GM12878 (cell line): ENCODE results near the gene ADD1. TPM values are rescaled to one million over a fixed set of nuclear protein-coding genes. Genes with fewer than 3 reads are reported as not detected.

Source experiments
- ATAC-seq: fragments of 200-7000 bp; cut with Tn5 transposase; 3 replicates; pipeline ENCODE4 v1.9.1; 2020; ENCODE audit warnings: mild to moderate bottlenecking, moderate library complexity
- BruUV-seq: library from RNA; stranded (reverse); fragments of 400-500 nt; replicated peaks from 2 replicates; lab custom pipeline; 2021; lab: Mats Ljungman, UMichigan
- CTCF ChIA-PET: fragments of 300-600 bp; sonication (Branson Sonifier 250); formaldehyde crosslinking; extraction: SDS; loops from one replicate; lab custom pipeline; 2021; ENCODE audit warnings: inconsistent platforms; lab: Yijun Ruan, JAX
- POLR2A ChIA-PET: fragments of 350-600 bp; formaldehyde crosslinking; extraction: SDS; loops from one replicate; lab custom pipeline; 2021; ENCODE audit warnings: inconsistent platforms; lab: Charles Lee
- RAD21 ChIA-PET: fragments of 300-600 bp; sonication (Branson Sonifier 250); formaldehyde crosslinking; loops from one replicate; lab custom pipeline; 2023; ENCODE audit warnings: antibody characterized with exemption; ENCODE audit not compliant: unreplicated experiment; lab: Charles Lee
- SMC1A ChIA-PET: fragments of 300-600 bp; sonication (Branson Sonifier 250); formaldehyde crosslinking; loops from one replicate; lab custom pipeline; 2023; ENCODE audit not compliant: unreplicated experiment, uncharacterized antibody; lab: Charles Lee
- DNase-seq: peaks from one replicate; pipeline ENCODE4 v3.0.0-alpha.2; 2011; ENCODE audit warnings: low read depth, low spot score
- FAIRE-seq: peaks from 3 replicates; lab custom pipeline; 2011; peaks lifted over from hg19 to GRCh38; lab: Jason Lieb, UNC
- H2AFZ ChIP-seq: 2 replicates; pipeline ENCODE4 v1.6.0; 2011; ENCODE audit warnings: low read depth, low read length, control low read depth; ENCODE audit not compliant: control insufficient read depth
- H3K27ac ChIP-seq: 2 replicates; pipeline ENCODE4 v1.5.1; 2011; ENCODE audit warnings: control low read depth; ENCODE audit not compliant: control insufficient read depth, insufficient read depth
- H3K27me3 ChIP-seq, 2 experiments: replicated peaks in 1 of 2; 2 replicates each; pipeline versions ENCODE4 v1.6.0 to v1.6.1; 2011; ENCODE audit warnings: low read length in 1 of 2; ENCODE audit not compliant: control insufficient read depth in 2 of 2, insufficient read depth in 2 of 2
- H3K36me3 ChIP-seq, 2 experiments: 2 replicates each; pipeline ENCODE4 v1.5.1; 2011; ENCODE audit warnings: low read length in 1 of 2; ENCODE audit not compliant: control insufficient read depth in 2 of 2, insufficient read depth in 2 of 2
- H3K4me1 ChIP-seq: 2 replicates; pipeline ENCODE4 v1.6.1; 2011; ENCODE audit warnings: mild to moderate bottlenecking, low read length, moderate library complexity, mixed read lengths; ENCODE audit not compliant: control insufficient read depth, insufficient read depth
- H3K4me2 ChIP-seq: 2 replicates; pipeline ENCODE4 v1.6.0; 2011; ENCODE audit warnings: control low read depth; ENCODE audit not compliant: control insufficient read depth, insufficient read depth
- H3K4me3 ChIP-seq: fragments of 200-600 bp; sonication (generic); 2 replicates; pipeline ENCODE4 v1.5.1; 2016
- H3K79me2 ChIP-seq: 2 replicates; pipeline ENCODE4 v1.6.0; 2011; ENCODE audit warnings: low read length; ENCODE audit not compliant: control insufficient read depth, insufficient read depth
- H3K9ac ChIP-seq: 2 replicates; pipeline ENCODE4 v1.8.0; 2011; ENCODE audit warnings: low read length, control low read depth, mixed read lengths; ENCODE audit not compliant: control insufficient read depth, insufficient read depth
- H3K9me3 ChIP-seq: replicated peaks from 3 replicates; pipeline ENCODE4 v1.5.1; 2011; ENCODE audit warnings: mild to moderate bottlenecking, low read length; ENCODE audit not compliant: control insufficient read depth, insufficient read depth
- H4K20me1 ChIP-seq: 2 replicates; pipeline ENCODE4 v1.6.0; 2011; ENCODE audit not compliant: control insufficient read depth, insufficient read depth
- IRF4 ChIP-seq: IDR thresholded peaks from 2 replicates; pipeline ENCODE4 v1.6.1; 2011; ENCODE audit warnings: low read depth, low read length
- KAT2A ChIP-seq: conservative IDR thresholded peaks from 2 replicates; pipeline ENCODE4 v1.6.1; 2011; ENCODE audit warnings: low read depth, low read length; ENCODE audit not compliant: control insufficient read depth
- MXI1 ChIP-seq: fragments of 150-350 bp; IDR thresholded peaks from 2 replicates; pipeline ENCODE4 v1.6.1; 2011; ENCODE audit warnings: low read depth, mild to moderate bottlenecking, inconsistent platforms, low read length, improper control_type of control experiment
- SUZ12 ChIP-seq: fragments of 200-600 bp; sonication (generic); IDR thresholded peaks from one replicate; pipeline ENCODE4 v1.6.1; 2018; ENCODE audit warnings: antibody characterized with exemption, mild to moderate bottlenecking; ENCODE audit not compliant: unreplicated experiment
- YBX1 ChIP-seq: fragments of 450-650 bp; IDR thresholded peaks from 2 replicates; pipeline ENCODE4 v1.6.1; 2016; ENCODE audit warnings: antibody characterized with exemption
- WGBS: methylation state at CpG from one replicate; pipeline ENCODE4 v1.1.6; 2016; ENCODE audit warnings: low lambda C conversion rate; ENCODE audit not compliant: insufficient replicate concordance, insufficient coverage; ENCODE audit errors: missing lambda C conversion rate; 5-methylcytosine and 5-hydroxymethylcytosine counted together
- in situ Hi-C: fragments of 300-500 bp; cut with MboI; formaldehyde crosslinking; loops from 9 replicates; pipeline ENCODE4 v1.14.3; 2018; ENCODE audit warnings: mixed read lengths
- intact Hi-C: fragments of 100-400 bp; cut with micrococcal nuclease; formaldehyde crosslinking; loops from one replicate; pipeline ENCODE4 v1.14.2; 2022; ENCODE audit not compliant: unreplicated experiment
- polyA plus RNA-seq, 11 experiments: library from polyadenylated mRNA; depleted of rRNA in 4 of 11; unstranded in 6 of 11; stranded (reverse) in 5 of 11; fragments of >200 nt; fragmentation: Nextera tagmentation in 4 of 11; fragmentation: Illumina TruSeq in 1 of 11; extraction: Ambion mirVana in 4 of 11; extraction: Trizol in 1 of 11; gene quantifications; 1 replicate in 1 of 11; 2 replicates in 10 of 11; pipeline versions ENCODE4 v1.2.1 to v1.2.3, GENCODE V29; 2011 to 2016; ENCODE audit warnings: inconsistent platforms in 2 of 11, missing spikeins in 2 of 11, low read depth in 1 of 11
- total RNA-seq, 4 experiments: library from RNA; depleted of rRNA in 3 of 4; stranded (reverse); fragments of >200 nt in 3 of 4; fragmentation: Illumina TruSeq in 1 of 4; extraction: Trizol in 1 of 4; gene quantifications; 2 replicates each; pipeline versions ENCODE4 v1.2.1 to v1.2.3, GENCODE V29; 2013 to 2021

Gene ADD1
- total and polyA plus RNA-seq, 10 of the 15 experiments (the other 5 are each of a cell fraction or from before 2014, with no cell fraction given): 21.6 to 182 (median 105) TPM

DNA sequence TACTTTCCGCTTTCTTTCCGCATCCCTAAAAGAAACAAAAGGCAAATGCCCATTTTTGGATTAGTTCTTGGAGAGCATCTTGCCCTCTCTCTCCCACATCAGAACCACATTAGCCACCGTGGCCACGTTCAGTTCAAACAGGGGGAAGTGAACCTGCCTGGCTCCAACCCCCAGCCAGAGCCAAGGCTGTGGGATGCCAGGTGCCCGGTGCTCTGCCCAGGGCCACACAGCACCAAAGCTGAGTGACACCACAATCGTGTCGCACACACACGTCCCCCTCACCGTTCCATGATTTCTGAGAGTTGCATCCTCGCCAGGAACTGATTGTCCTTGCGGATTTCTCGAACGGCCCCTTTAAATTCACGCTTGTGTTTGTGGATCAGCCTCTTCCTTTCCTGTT lies 95.3 kb downstream of the ADD1 start:
- peaks cover 21% of the 10 kb centered on the region for H3K79me2 ChIP-seq
- peaks cover 34 to 43% of the 10 kb centered on the region in 2 experiments for H3K36me3 ChIP-seq
- no peak overlapping the region for H3K4me3 ChIP-seq
- no peaks in the 10 kb centered on the region; the same call in 2 of the 3 replicates for H3K9me3 ChIP-seq
- intact Hi-C loops: no loop called here
- TF ChIP-seq MXI1 (no peak), SUZ12 (no peak), YBX1 (no peak), IRF4 (no peak), KAT2A (no peak)
- FAIRE-seq (no peak), ATAC-seq (no peak), DNase-seq (no peak)
- CTCF ChIA-PET: interaction anchor here (2.8 to 5.2 kb wide), 2 partner anchors 10 to 16 kb away, joined by 10 to 62 read pairs; no protein-coding TSS in a partner anchor
- POLR2A ChIA-PET: interaction anchor here (0.5 kb wide), 1 partner anchor 187 kb away, joined by 3 read pairs; no protein-coding TSS in a partner anchor
- SMC1A ChIA-PET: interaction anchor here (5.4 kb wide), 1 partner anchor 14 kb away, joined by 65 read pairs; no protein-coding TSS in a partner anchor
- no peak overlapping the region for H3K9ac ChIP-seq
- in situ Hi-C loops: loop anchor here (25.0 kb wide), 1 partner anchor 177 kb away; the partner anchor contains the start of gene TNIP2
- RAD21 ChIA-PET: no interaction called here
- no peaks in the 10 kb centered on the region for H3K27me3 ChIP-seq
- H3K4me2 ChIP-seq: no peak overlapping the region
- BruUV-seq: TSS peak; percentile 49
- no peaks in the 10 kb centered on the region for H4K20me1 ChIP-seq
- WGBS: 88% methylated on average over 14 of the region's 14 CpGs
- no peak overlapping the region for H2AFZ ChIP-seq
- peaks cover 25% of the 10 kb centered on the region for H3K4me1 ChIP-seq
- no peak overlapping the region for H3K27ac ChIP-seq
